Sigmoid colon (tissue), 7 donors: ENCODE measurements around the gene PPP2R2C. TPM values are rescaled to one million over a fixed set of nuclear protein-coding genes. Genes with fewer than 3 reads are reported as not detected.

ENCODE experiments used
- DNase-seq: peaks from one replicate; pipeline ENCODE4 v3.0.0-alpha.2; 2019
- H3K27ac ChIP-seq, 4 donors: fragments of 200-600 bp; sonication (generic); one replicate each; pipeline ENCODE4 v1.5.1; 2016 to 2019; ENCODE audit warnings: mild to moderate bottlenecking in 1 of 4
- H3K27me3 ChIP-seq, 3 donors: fragments of 200-600 bp; sonication (generic); one replicate each; pipeline ENCODE4 v1.5.1; 2019; ENCODE audit warnings: mild to moderate bottlenecking in 1 of 3
- H3K36me3 ChIP-seq, 4 donors: fragments of 200-600 bp; sonication (generic); one replicate each; pipeline ENCODE4 v1.5.1; 2016 to 2019
- H3K4me1 ChIP-seq, 4 donors: fragments of 200-600 bp; sonication (generic); one replicate each; pipeline ENCODE4 v1.5.1; 2017 to 2019
- H3K4me3 ChIP-seq, 4 donors: fragments of 200-600 bp; sonication (generic); one replicate each; pipeline ENCODE4 v1.5.1; 2017 to 2019; ENCODE audit warnings: mild to moderate bottlenecking in 2 of 4, moderate library complexity in 1 of 4
- H3K9me3 ChIP-seq, 4 donors: fragments of 200-600 bp in 3 of 4; sonication (generic) in 3 of 4; one replicate each; pipeline versions ENCODE4 v1.5.1 to v1.6.1; 2013 to 2019
- CTCF ChIP-seq, 4 experiments: fragments of 450-650 bp in 3 of 4; fragments of 200-600 bp in 1 of 4; IDR thresholded peaks; one replicate each; pipeline ENCODE4 v1.5.1; 2016 to 2019; ENCODE audit warnings: antibody characterized with exemption in 4 of 4, mild to moderate bottlenecking in 3 of 4, moderate library complexity in 2 of 4
- EP300 ChIP-seq, 4 donors: sonication (generic); formaldehyde crosslinking; IDR thresholded peaks; one replicate each; pipeline ENCODE4 v1.6.1; 2017; ENCODE audit warnings: antibody characterized with exemption in 4 of 4
- POLR2A ChIP-seq, 2 donors: fragments of 450-650 bp; IDR thresholded peaks; one replicate each; pipeline ENCODE4 v1.6.1; 2016; ENCODE audit warnings: antibody characterized with exemption in 2 of 2, mild to moderate bottlenecking in 2 of 2, moderate library complexity in 2 of 2
- POLR2AphosphoS5 ChIP-seq, 4 donors: sonication (generic); formaldehyde crosslinking; IDR thresholded peaks; one replicate each; pipeline ENCODE4 v1.6.1; 2017; ENCODE audit warnings: antibody characterized with exemption in 4 of 4
- WGBS, 2 donors: extraction: QIAGEN DNeasy Blood & Tissue Kit; methylation state at CpG; one replicate each; pipeline ENCODE4 v1.1.7; 2013; 5-methylcytosine and 5-hydroxymethylcytosine counted together
- intact Hi-C: fragments of 100-400 bp; cut with DNase I; formaldehyde crosslinking; loops from one replicate; pipeline ENCODE4 v1.15.1; 2023
- polyA plus RNA-seq, 3 donors: library from polyadenylated mRNA; stranded (reverse); fragments of 200-250 nt; gene quantifications; one replicate each; pipeline ENCODE4 v1.2.3, GENCODE V29; 2013
- total RNA-seq, 4 donors: library from RNA; depleted of rRNA; stranded (reverse); fragments of >200 nt; gene quantifications; one replicate each; pipeline ENCODE4 v1.1.0, GENCODE V29; 2016
- donor health status: healthy with polysubstance abuse.
- donor health status: Bipolar disorder and iron deficiency.
- donor health status: healthy.

The PPP2R2C gene
- total and polyA plus RNA-seq, 7 donors, result 0.49 to 2.8 (median 1.1) TPM; not detected in 2

- H3K27ac ChIP-seq, result no peak overlapping the region
- TF ChIP-seq POLR2A (IDR thresholded peaks at IDR 0.05), result no peak
- TF ChIP-seq CTCF (IDR thresholded peaks at IDR 0.05), result no peak
- TF ChIP-seq POLR2AphosphoS5 (IDR thresholded peaks at IDR 0.05), result no peak
- TF ChIP-seq EP300 (IDR thresholded peaks at IDR 0.05), result no peak
- intact Hi-C loops, result no loop called here
- H3K4me3 ChIP-seq, result no peak overlapping the region
- 70 to 78% methylated on average over 10 of the region's 10 CpGs for WGBS, 2 donors
- peaks cover 0 to 8% (median 0%) of the 10 kb centered on the region in 3 donors for H3K27me3 ChIP-seq
- no peaks in the 10 kb centered on the region for H3K4me1 ChIP-seq
- no peak for DNase-seq
- peaks cover 0 to 11% (median 9%) of the 10 kb centered on the region in 4 donors for H3K9me3 ChIP-seq
- H3K36me3 ChIP-seq, result no peaks in the 10 kb centered on the region
These were observed 28.2 kb upstream of the PPP2R2C start for GRCh38 chr4:6500481-6501140.

- Histone ChIP-seq H3K36me3 (no peaks in the 10 kb centered on the region), H3K4me1 (no peaks in the 10 kb centered on the region), H3K4me3 (no peak overlapping the region), H3K27ac (no peak overlapping the region), H3K9me3 (peaks cover 0 to 10% (median 0%) of the 10 kb centered on the region in 4 donors), H3K27me3 (peaks cover 0 to 12% (median 0%) of the 10 kb centered on the region in 3 donors)
- TF ChIP-seq EP300 (IDR thresholded peaks at IDR 0.05) (no peak), POLR2A (IDR thresholded peaks at IDR 0.05) (no peak), CTCF (IDR thresholded peaks at IDR 0.05) (no peak), POLR2AphosphoS5 (IDR thresholded peaks at IDR 0.05) (no peak)
- intact Hi-C loops, result no loop called here
- DNase-seq, result no peak
- WGBS, 2 donors, result 79 to 80% methylated on average over 6 of the region's 6 CpGs
These were observed 26.8 kb upstream of the PPP2R2C start for GRCh38 chr4:6499238-6499600.

- Histone ChIP-seq H3K27ac (no peak overlapping the region), H3K9me3 (peaks cover 0 to 5% (median 0%) of the 10 kb centered on the region in 4 donors), H3K4me1 (peaks cover 0 to 4% (median 4%) of the 10 kb centered on the region in 4 donors), H3K27me3 (peaks cover 0 to 13% (median 0%) of the 10 kb centered on the region in 3 donors), H3K36me3 (no peaks in the 10 kb centered on the region), H3K4me3 (no peak overlapping the region)
- WGBS, 2 donors, result 68 to 77% methylated on average over 11 of the region's 11 CpGs
- no peak for TF ChIP-seq CTCF (IDR thresholded peaks at IDR 0.05)
- TF ChIP-seq EP300 (IDR thresholded peaks at IDR 0.05), result no peak
- TF ChIP-seq POLR2A (IDR thresholded peaks at IDR 0.05), result no peak
- no peak for TF ChIP-seq POLR2AphosphoS5 (IDR thresholded peaks at IDR 0.05)
- intact Hi-C loops, result no loop called here
- no peak for DNase-seq
These were observed 26.3 kb upstream of the PPP2R2C start for GRCh38 chr4:6498511-6499237.

- no peaks in the 10 kb centered on the region for H3K9me3 ChIP-seq
- H3K4me1 ChIP-seq, result peaks cover 0 to 10% (median 10%) of the 10 kb centered on the region in 4 donors
- DNase-seq, result no peak
- WGBS, 2 donors, result 85 to 89% methylated on average over 8 of the region's 8 CpGs
- peaks cover 0 to 13% (median 0%) of the 10 kb centered on the region in 3 donors for H3K27me3 ChIP-seq
- intact Hi-C loops, result no loop called here
- H3K27ac ChIP-seq, result no peak overlapping the region
- H3K4me3 ChIP-seq, result no peak overlapping the region
- TF ChIP-seq POLR2AphosphoS5 (IDR thresholded peaks at IDR 0.05) (no peak), EP300 (IDR thresholded peaks at IDR 0.05) (no peak), POLR2A (IDR thresholded peaks at IDR 0.05) (no peak), CTCF (IDR thresholded peaks at IDR 0.05) (no peak)
- H3K36me3 ChIP-seq, result no peaks in the 10 kb centered on the region
These were observed 25.4 kb upstream of the PPP2R2C start for GRCh38 chr4:6497796-6498195.
